Keratinocyte (primary cell): ENCODE data around the gene CDK14. TPM values are rescaled to one million over a fixed set of nuclear protein-coding genes. Genes with fewer than 3 reads are reported as not detected.

ENCODE experiments used
- DNase-seq: peaks from one replicate; pipeline ENCODE4 v3.0.0-alpha.2; 2011; ENCODE audit warnings: low read depth, missing footprints, low spot score
- FAIRE-seq: peaks from 2 replicates; lab custom pipeline; 2011; peaks lifted over from hg19 to GRCh38; lab: Jason Lieb, UNC
- H2AFZ ChIP-seq: 2 replicates; pipeline ENCODE4 v1.6.0; 2012; ENCODE audit warnings: low read length, control low read depth, inconsistent platforms; ENCODE audit not compliant: control insufficient read depth
- H3K27ac ChIP-seq: 2 replicates; pipeline ENCODE4 v1.5.1; 2011; ENCODE audit warnings: low read length; ENCODE audit not compliant: control insufficient read depth, insufficient read depth
- H3K27me3 ChIP-seq: 3 replicates; pipeline ENCODE4 v1.6.0; 2011; ENCODE audit warnings: low read length; ENCODE audit not compliant: control insufficient read depth, insufficient read depth; ENCODE audit errors: extremely low read depth
- H3K36me3 ChIP-seq, 2 experiments: 2 replicates in 1 of 2; 3 replicates in 1 of 2; pipeline ENCODE4 v1.5.1; 2011; ENCODE audit warnings: low read length in 2 of 2, mild to moderate bottlenecking in 1 of 2; ENCODE audit not compliant: control insufficient read depth in 2 of 2, insufficient read depth in 2 of 2; ENCODE audit errors: extremely low read depth in 1 of 2
- H3K4me1 ChIP-seq: 3 replicates; pipeline ENCODE4 v1.5.1; 2011; ENCODE audit warnings: low read length; ENCODE audit not compliant: control insufficient read depth, insufficient read depth; ENCODE audit errors: extremely low read depth
- H3K4me2 ChIP-seq: 3 replicates; pipeline ENCODE4 v1.6.0; 2011; ENCODE audit warnings: low read depth, low read length; ENCODE audit not compliant: control insufficient read depth, insufficient read depth; ENCODE audit errors: extremely low read depth
- H3K4me3 ChIP-seq, 3 experiments: fragments of 200-600 bp in 1 of 3; sonication (generic) in 1 of 3; 2 replicates in 2 of 3; 3 replicates in 1 of 3; pipeline ENCODE4 v1.5.1; 2011 to 2016; ENCODE audit warnings: low read length in 3 of 3, mild to moderate bottlenecking in 3 of 3, control low read depth in 2 of 3, inconsistent platforms in 1 of 3, low read depth in 1 of 3, mixed read lengths in 1 of 3, mixed run types in 1 of 3, moderate library complexity in 1 of 3; ENCODE audit not compliant: control insufficient read depth in 2 of 3, insufficient read depth in 2 of 3; ENCODE audit errors: extremely low read depth in 1 of 3
- H3K79me2 ChIP-seq: 2 replicates; pipeline ENCODE4 v1.6.0; 2012; ENCODE audit warnings: low read length; ENCODE audit not compliant: control insufficient read depth, insufficient read depth
- H3K9ac ChIP-seq: 3 replicates; pipeline ENCODE4 v1.6.0; 2011; ENCODE audit warnings: low read length; ENCODE audit not compliant: control insufficient read depth, insufficient read depth; ENCODE audit errors: extremely low read depth
- H3K9me1 ChIP-seq: 3 replicates; pipeline ENCODE4 v1.6.0; 2011; ENCODE audit warnings: low read length; ENCODE audit not compliant: control insufficient read depth, insufficient read depth; ENCODE audit errors: extremely low read depth
- H3K9me3 ChIP-seq: 2 replicates; pipeline ENCODE4 v1.5.1; 2012; ENCODE audit warnings: low read depth, low read length; ENCODE audit not compliant: control insufficient read depth
- H4K20me1 ChIP-seq: 3 replicates; pipeline ENCODE4 v1.6.0; 2011; ENCODE audit warnings: low read length; ENCODE audit not compliant: control insufficient read depth, insufficient read depth; ENCODE audit errors: extremely low read depth
- EZH2 ChIP-seq: IDR thresholded peaks from one replicate; pipeline ENCODE4 v1.6.1; 2012; ENCODE audit warnings: inconsistent platforms, mild to moderate bottlenecking, low read length, moderate library complexity
- dilution Hi-C: fragments of 300-500 bp; cut with MboI; formaldehyde crosslinking; loops from one replicate; pipeline ENCODE4 v1.7.0; 2020; ENCODE audit warnings: low sequenced_read_pairs; ENCODE audit not compliant: extremely low pct_ligation_motif_present
- polyA plus RNA-seq, 5 experiments: library from polyadenylated mRNA; depleted of rRNA in 3 of 5; stranded (reverse) in 3 of 5; stranded (forward) in 1 of 5; unstranded in 1 of 5; fragments of >200 nt; gene quantifications; 1 replicate in 1 of 5; 2 replicates in 3 of 5; 3 replicates in 1 of 5; pipeline versions ENCODE4 v1.2.1 to v1.2.3, GENCODE V29; 2011 to 2012; ENCODE audit warnings: missing spikeins in 2 of 5, low read depth in 1 of 5, low replicate concordance in 1 of 5
- TF ChIP-seq, protein P1 (sequence below), 3 experiments: IDR thresholded peaks in 1 of 3; conservative IDR thresholded peaks in 1 of 3; optimal IDR thresholded peaks in 1 of 3; 2 replicates in 2 of 3; 3 replicates in 1 of 3; pipeline versions ENCODE3 to v1.5.1; 2011; ENCODE audit warnings: low read length in 3 of 3, mild to moderate bottlenecking in 3 of 3, moderate library complexity in 2 of 3, control low read depth in 1 of 3, inconsistent platforms in 1 of 3; ENCODE audit not compliant: insufficient read depth in 2 of 3; ENCODE audit errors: extremely low read depth in 1 of 3

CDK14 gene
- polyA plus RNA-seq, 1 donor (not counting 4 experiments of a cell fraction or from before 2014, with no cell fraction given), result 4.0 TPM

DNA sequence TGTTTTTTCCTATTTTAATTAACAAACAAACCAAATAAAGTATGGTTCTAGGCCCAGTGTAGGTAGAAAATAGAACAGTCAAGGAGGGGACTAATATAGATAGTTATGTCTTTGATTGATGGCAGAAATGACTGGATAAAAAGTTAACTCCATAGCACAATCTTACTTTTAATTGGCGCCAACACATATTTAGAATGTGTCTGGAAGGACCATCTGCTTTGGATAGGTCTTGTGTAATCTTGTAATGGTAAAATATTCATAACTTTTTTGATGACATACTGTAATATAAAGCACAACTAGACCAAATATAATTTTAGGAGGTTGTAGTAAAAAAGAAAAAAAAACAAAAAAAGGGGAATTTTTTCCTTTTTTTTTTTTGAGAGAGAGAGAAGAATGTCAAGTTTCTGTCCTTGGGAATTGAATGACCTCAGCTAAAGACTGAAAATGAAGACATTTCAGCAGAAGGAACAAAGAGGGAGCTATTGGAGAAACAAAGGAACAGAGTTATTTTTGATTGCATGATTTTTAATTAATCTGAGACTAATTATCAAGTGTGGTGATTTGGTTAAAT, 193.7 kb downstream of the CDK14 start:
- no peak overlapping the region for H3K4me2 ChIP-seq
- H3K79me2 ChIP-seq, result no peaks in the 10 kb centered on the region
- no peaks in the 10 kb centered on the region for H3K4me1 ChIP-seq
- no peaks in the 10 kb centered on the region for H3K9me1 ChIP-seq
- dilution Hi-C loops, result no loop called here
- no peaks in the 10 kb centered on the region for H3K36me3 ChIP-seq
- H3K27ac ChIP-seq, result no peak overlapping the region
- H3K9ac ChIP-seq, result no peak overlapping the region
- no peaks in the 10 kb centered on the region for H4K20me1 ChIP-seq
- no peak overlapping the region for H2AFZ ChIP-seq
- DNase-seq (no peak), FAIRE-seq (no peak)
- no peak overlapping the region for H3K4me3 ChIP-seq
- no peak for TF ChIP-seq EZH2
- TF ChIP-seq, protein P1, sequence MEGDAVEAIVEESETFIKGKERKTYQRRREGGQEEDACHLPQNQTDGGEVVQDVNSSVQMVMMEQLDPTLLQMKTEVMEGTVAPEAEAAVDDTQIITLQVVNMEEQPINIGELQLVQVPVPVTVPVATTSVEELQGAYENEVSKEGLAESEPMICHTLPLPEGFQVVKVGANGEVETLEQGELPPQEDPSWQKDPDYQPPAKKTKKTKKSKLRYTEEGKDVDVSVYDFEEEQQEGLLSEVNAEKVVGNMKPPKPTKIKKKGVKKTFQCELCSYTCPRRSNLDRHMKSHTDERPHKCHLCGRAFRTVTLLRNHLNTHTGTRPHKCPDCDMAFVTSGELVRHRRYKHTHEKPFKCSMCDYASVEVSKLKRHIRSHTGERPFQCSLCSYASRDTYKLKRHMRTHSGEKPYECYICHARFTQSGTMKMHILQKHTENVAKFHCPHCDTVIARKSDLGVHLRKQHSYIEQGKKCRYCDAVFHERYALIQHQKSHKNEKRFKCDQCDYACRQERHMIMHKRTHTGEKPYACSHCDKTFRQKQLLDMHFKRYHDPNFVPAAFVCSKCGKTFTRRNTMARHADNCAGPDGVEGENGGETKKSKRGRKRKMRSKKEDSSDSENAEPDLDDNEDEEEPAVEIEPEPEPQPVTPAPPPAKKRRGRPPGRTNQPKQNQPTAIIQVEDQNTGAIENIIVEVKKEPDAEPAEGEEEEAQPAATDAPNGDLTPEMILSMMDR (optimal IDR thresholded peaks at IDR 0.05 in 1 of 3, IDR thresholded peaks at IDR 0.05 in 1 of 3, conservative IDR thresholded peaks at IDR 0.05 in 1 of 3; ENCODE audit: extremely low read depth in 1 of 3, insufficient read depth in 2 of 3, low read length in 3 of 3), result no peak
- no peaks in the 10 kb centered on the region for H3K27me3 ChIP-seq
- H3K9me3 ChIP-seq, result no peaks in the 10 kb centered on the region

DNA sequence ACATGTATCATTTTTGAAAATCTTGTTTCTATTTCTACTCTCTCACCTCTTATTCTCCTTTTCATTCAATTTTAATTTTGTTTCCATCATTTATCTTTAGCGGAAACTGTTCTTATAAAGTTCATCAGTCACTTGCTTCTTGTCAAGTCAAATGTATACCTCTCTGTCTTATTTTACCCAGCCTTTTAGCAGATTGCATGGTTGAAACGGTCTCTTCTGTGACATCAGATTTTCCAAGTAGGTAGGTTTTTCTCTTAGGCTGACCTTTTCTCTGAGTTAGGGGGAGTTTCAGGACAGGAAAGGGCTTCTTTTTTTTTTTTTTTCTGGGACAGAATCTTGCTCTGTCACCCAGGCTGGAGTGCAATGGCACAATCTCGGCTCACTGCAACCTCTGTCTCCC, 195.5 kb downstream of the CDK14 start:
- H3K4me2 ChIP-seq, result no peak overlapping the region
- no peaks in the 10 kb centered on the region for H4K20me1 ChIP-seq
- no peaks in the 10 kb centered on the region for H3K9me3 ChIP-seq
- H3K9ac ChIP-seq, result no peak overlapping the region
- H3K36me3 ChIP-seq, result no peaks in the 10 kb centered on the region
- H3K9me1 ChIP-seq, result no peaks in the 10 kb centered on the region
- no peak overlapping the region for H2AFZ ChIP-seq
- no peaks in the 10 kb centered on the region for H3K27me3 ChIP-seq
- no peak overlapping the region for H3K4me3 ChIP-seq
- H3K79me2 ChIP-seq, result no peaks in the 10 kb centered on the region
- DNase-seq (no peak), FAIRE-seq (no peak)
- no peak overlapping the region for H3K27ac ChIP-seq
- dilution Hi-C loops, result no loop called here
- H3K4me1 ChIP-seq, result no peaks in the 10 kb centered on the region
- no peak for TF ChIP-seq EZH2
- TF ChIP-seq, protein P1 (optimal IDR thresholded peaks at IDR 0.05 in 1 of 3, IDR thresholded peaks at IDR 0.05 in 1 of 3, conservative IDR thresholded peaks at IDR 0.05 in 1 of 3; ENCODE audit: extremely low read depth in 1 of 3, insufficient read depth in 2 of 3, low read length in 3 of 3), result no peak
